ENCODE data around the gene RGS9. TPM values are rescaled to one million over a fixed set of nuclear protein-coding genes. Genes with fewer than 3 reads are reported as not detected.

RGS9 gene
- total RNA-seq, 2 donors from 2014 or later: 7.4 to 9.9 TPM

DNA sequence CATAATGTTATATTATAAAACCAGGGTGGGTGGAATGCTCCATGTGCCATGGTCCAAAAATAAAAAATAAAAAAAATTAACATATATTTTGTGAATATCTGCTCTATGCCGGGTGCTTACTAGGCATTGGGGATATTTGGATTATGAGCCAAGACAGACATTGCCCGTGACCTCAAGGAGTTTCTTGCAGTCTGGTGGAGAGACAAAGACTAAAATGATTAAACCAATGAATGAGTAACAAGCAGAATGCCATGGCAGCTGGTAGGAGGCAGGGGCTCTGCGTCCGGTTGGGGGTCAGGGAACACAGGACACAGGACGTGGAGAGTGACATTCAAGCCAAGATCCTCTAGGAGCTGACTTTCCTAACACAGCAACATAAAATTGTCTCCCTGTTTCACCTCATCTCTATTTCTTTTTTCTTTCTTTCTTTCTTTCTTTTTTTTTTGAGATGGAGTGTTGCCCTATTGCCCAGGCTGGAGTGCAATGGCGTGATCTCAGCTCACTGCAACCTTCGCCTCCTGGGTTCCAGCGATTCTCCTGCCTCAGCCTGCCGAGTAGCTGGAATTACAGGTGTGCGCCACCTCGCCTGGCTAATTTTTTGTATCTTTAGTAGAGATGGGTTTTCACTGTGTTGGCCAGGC lies 35.4 kb downstream of the RGS9 start:
- Histone ChIP-seq H3K9ac (ENCODE audit: low read depth in 2 of 2, low read length in 2 of 2) (no peak overlapping the region), H3K27me3 (no peaks in the 10 kb centered on the region), H3K4me3 (no peak overlapping the region), H3K27ac (no peak overlapping the region), H3K9me3 (no peaks in the 10 kb centered on the region), H3K36me3 (no peaks in the 10 kb centered on the region), H3K4me1 (no peaks in the 10 kb centered on the region)
- intact Hi-C loops (cut with DNase I): no loop called here
- TF ChIP-seq, protein P1, sequence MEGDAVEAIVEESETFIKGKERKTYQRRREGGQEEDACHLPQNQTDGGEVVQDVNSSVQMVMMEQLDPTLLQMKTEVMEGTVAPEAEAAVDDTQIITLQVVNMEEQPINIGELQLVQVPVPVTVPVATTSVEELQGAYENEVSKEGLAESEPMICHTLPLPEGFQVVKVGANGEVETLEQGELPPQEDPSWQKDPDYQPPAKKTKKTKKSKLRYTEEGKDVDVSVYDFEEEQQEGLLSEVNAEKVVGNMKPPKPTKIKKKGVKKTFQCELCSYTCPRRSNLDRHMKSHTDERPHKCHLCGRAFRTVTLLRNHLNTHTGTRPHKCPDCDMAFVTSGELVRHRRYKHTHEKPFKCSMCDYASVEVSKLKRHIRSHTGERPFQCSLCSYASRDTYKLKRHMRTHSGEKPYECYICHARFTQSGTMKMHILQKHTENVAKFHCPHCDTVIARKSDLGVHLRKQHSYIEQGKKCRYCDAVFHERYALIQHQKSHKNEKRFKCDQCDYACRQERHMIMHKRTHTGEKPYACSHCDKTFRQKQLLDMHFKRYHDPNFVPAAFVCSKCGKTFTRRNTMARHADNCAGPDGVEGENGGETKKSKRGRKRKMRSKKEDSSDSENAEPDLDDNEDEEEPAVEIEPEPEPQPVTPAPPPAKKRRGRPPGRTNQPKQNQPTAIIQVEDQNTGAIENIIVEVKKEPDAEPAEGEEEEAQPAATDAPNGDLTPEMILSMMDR (IDR thresholded peaks at IDR 0.05): no peak
- no peak for DNase-seq

DNA sequence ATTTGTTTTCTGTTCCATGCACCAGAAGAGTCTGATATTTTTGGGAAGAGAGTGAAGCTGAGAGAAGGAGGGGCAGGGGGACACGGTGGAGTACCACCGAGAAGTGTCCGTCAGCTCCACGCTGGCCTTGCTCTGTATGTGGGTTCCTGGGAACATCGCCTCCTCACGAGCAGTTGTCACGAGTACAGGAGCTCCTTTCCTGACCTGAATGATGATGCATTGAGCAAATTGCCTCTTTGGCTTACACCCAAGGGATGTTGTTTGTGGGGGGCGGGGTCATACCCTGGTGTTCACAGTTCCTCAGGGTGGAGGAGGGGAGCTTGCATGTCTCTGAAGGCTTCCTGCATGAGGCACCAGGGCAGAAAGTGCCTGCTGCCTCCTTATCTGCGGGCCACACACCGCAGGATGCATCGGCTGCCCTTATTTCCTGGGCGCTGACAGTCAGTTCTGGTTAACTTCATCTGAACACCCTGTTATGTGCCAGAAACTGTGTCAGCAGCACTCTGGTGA lies 36.2 kb downstream of the RGS9 start:
- Histone ChIP-seq H3K36me3 (no peaks in the 10 kb centered on the region), H3K27me3 (no peaks in the 10 kb centered on the region), H3K9ac (ENCODE audit: low read depth in 2 of 2, low read length in 2 of 2) (no peak overlapping the region), H3K9me3 (no peaks in the 10 kb centered on the region), H3K4me1 (no peaks in the 10 kb centered on the region), H3K4me3 (no peak overlapping the region), H3K27ac (no peak overlapping the region)
- TF ChIP-seq, protein P1 (IDR thresholded peaks at IDR 0.05): no peak
- intact Hi-C loops (cut with DNase I): no loop called here
- DNase-seq: peak; percentile 39

DNA sequence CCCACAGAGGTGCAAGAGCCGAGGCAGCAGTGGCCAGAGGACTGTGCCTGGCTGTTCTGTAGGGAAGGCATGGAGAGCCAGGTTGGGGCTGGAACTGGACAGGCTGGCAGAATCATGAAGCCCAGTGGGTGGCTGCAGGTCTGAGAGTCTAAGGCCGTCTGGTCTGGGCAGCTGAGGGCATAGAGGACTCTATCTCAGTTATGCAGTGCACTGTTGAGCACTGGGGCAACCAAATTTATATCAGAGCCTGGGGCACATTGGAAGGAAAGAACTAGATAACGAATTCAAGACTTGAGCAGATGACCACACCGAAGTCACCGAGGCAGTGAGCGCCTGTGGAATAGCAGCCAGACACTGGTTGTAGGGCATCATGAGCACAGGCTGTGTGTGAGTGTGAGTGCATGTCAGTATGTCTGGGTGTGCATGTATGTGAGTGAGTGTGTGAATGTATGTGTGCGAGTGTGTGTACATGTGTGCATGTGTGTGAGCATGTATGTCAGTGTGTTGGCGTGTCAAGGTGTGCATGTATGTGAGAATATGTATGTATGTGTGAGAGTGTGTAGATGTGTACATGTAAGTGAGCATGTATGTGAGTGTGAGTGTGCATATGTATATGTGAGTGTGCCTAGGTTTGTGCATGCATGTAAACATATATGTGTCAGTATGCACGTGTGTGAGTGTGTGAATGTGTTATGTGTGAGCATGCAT lies 37.0 kb downstream of the RGS9 start:
- Histone ChIP-seq H3K9me3 (no peaks in the 10 kb centered on the region), H3K27me3 (no peaks in the 10 kb centered on the region), H3K4me1 (no peaks in the 10 kb centered on the region), H3K36me3 (no peaks in the 10 kb centered on the region), H3K9ac (ENCODE audit: low read depth in 2 of 2, low read length in 2 of 2) (no peak overlapping the region), H3K4me3 (no peak overlapping the region), H3K27ac (no peak overlapping the region)
- TF ChIP-seq, protein P1 (IDR thresholded peaks at IDR 0.05): no peak
- DNase-seq: no peak
- intact Hi-C loops (cut with DNase I): no loop called here

GRCh38 chr17:65174974-65175373 lies 37.8 kb downstream of the RGS9 start:
- TF ChIP-seq, protein P1 (IDR thresholded peaks at IDR 0.05): no peak
- H3K4me3 ChIP-seq: no peak overlapping the region
- H3K4me1 ChIP-seq: no peaks in the 10 kb centered on the region
- H3K36me3 ChIP-seq: no peaks in the 10 kb centered on the region
- no peaks in the 10 kb centered on the region for H3K9me3 ChIP-seq
- no peak for DNase-seq
- no peaks in the 10 kb centered on the region for H3K27me3 ChIP-seq
- intact Hi-C loops (cut with DNase I): no loop called here
- no peak overlapping the region for H3K9ac ChIP-seq (ENCODE audit: low read depth in 2 of 2, low read length in 2 of 2)
- no peak overlapping the region for H3K27ac ChIP-seq

DNA sequence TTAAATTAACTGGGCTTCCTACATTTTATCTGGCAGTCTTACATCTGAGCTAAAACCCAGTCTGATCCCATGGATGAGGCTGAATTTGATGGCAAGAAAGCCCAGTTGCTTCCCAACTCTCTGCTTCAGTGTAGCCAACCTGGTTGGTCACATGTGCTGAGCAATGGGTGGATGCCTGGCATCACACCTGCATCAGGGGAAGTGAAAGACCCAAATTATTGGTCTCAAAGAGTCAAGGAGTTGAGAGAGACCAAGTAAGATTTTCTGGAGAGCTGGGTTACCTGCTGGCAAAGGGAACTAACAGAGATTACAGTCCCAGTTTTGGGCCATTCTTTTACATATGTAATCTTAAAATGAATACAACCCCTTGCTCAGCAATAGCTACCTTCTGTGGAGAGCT lies 38.8 kb downstream of the RGS9 start:
- intact Hi-C loops (cut with DNase I): no loop called here

More for the DNA sequence above, 38.8 kb downstream of the RGS9 start:
- Histone ChIP-seq H3K27me3 (no peaks in the 10 kb centered on the region), H3K4me1 (no peaks in the 10 kb centered on the region), H3K4me3 (no peak overlapping the region), H3K36me3 (no peaks in the 10 kb centered on the region), H3K27ac (no peak overlapping the region), H3K9ac (ENCODE audit: low read depth in 2 of 2, low read length in 2 of 2) (no peak overlapping the region), H3K9me3 (no peaks in the 10 kb centered on the region)
- DNase-seq: no peak
- TF ChIP-seq, protein P1 (IDR thresholded peaks at IDR 0.05): no peak
